HepG2 (cell line): Measurements from ENCODE around the gene POGK. TPM values are rescaled to one million over a fixed set of nuclear protein-coding genes. Genes with fewer than 3 reads are reported as not detected.

Experiments
- ARNTL ChIP-seq: sonication (generic); formaldehyde crosslinking; IDR thresholded peaks from 2 replicates; pipeline ENCODE4 v1.4.0; 2020; ENCODE audit warnings: mild to moderate bottlenecking, missing genetic modification reagents
- HNF4G ChIP-seq, 2 experiments: sonication (generic) in 1 of 2; formaldehyde crosslinking in 1 of 2; IDR thresholded peaks; 2 replicates each; pipeline versions ENCODE4 v1.4.0 to v1.6.1; 2011 to 2020; ENCODE audit warnings: borderline replicate concordance in 2 of 2, low read depth in 2 of 2, mild to moderate bottlenecking in 2 of 2, low read length in 1 of 2, missing genetic modification reagents in 1 of 2, moderate library complexity in 1 of 2
- JUN ChIP-seq: sonication (generic); formaldehyde crosslinking; IDR thresholded peaks from 2 replicates; pipeline ENCODE4 v1.4.0; 2020; ENCODE audit warnings: mild to moderate bottlenecking, missing genetic modification reagents
- LCORL ChIP-seq, 2 experiments: fragments of 450-650 bp in 1 of 2; sonication (generic) in 1 of 2; formaldehyde crosslinking in 1 of 2; IDR thresholded peaks; 2 replicates each; pipeline versions ENCODE4 v1.5.0 to v1.6.1; 2017 to 2020; ENCODE audit warnings: antibody characterized with exemption in 1 of 2, missing genetic modification reagents in 1 of 2
- MAZ ChIP-seq, 2 experiments: sonication (generic) in 1 of 2; formaldehyde crosslinking in 1 of 2; IDR thresholded peaks; 2 replicates each; pipeline versions ENCODE4 v1.5.0 to v1.6.1; 2012 to 2020; ENCODE audit warnings: low read depth in 2 of 2, mild to moderate bottlenecking in 2 of 2, borderline replicate concordance in 1 of 2, improper control_type of control experiment in 1 of 2, low read length in 1 of 2, missing genetic modification reagents in 1 of 2, moderate library complexity in 1 of 2
- MLLT10 ChIP-seq: sonication (generic); formaldehyde crosslinking; IDR thresholded peaks from 2 replicates; pipeline ENCODE4 v1.4.0; 2020; ENCODE audit warnings: missing genetic modification reagents
- NFIC ChIP-seq: IDR thresholded peaks from 2 replicates; pipeline ENCODE4 v1.6.1; 2012; ENCODE audit warnings: mild to moderate bottlenecking, low read length, inconsistent platforms
- PCBP2 ChIP-seq: fragments of 200-400 bp; formaldehyde crosslinking; optimal IDR thresholded peaks from 2 replicates; pipeline ENCODE3; 2018; ENCODE audit warnings: low read length, low read depth; ENCODE audit not compliant: poor library complexity, severe bottlenecking
- SRY ChIP-seq: sonication (generic); formaldehyde crosslinking; IDR thresholded peaks from 2 replicates; pipeline ENCODE4 v1.8.0; 2022; ENCODE audit warnings: mild to moderate bottlenecking, missing genetic modification reagents
- TOE1 ChIP-seq: sonication (generic); formaldehyde crosslinking; IDR thresholded peaks from 2 replicates; pipeline ENCODE4 v1.4.0; 2020; ENCODE audit warnings: mild to moderate bottlenecking, missing genetic modification reagents
- ZNF17 ChIP-seq: sonication (generic); formaldehyde crosslinking; IDR thresholded peaks from 2 replicates; pipeline ENCODE4 v1.5.0; 2020; ENCODE audit warnings: mild to moderate bottlenecking, missing genetic modification reagents
- ZNF282 ChIP-seq: fragments of 450-650 bp; IDR thresholded peaks from 2 replicates; pipeline ENCODE4 v1.6.1; 2018; ENCODE audit not compliant: partially characterized antibody
- ZNF557 ChIP-seq: sonication (generic); formaldehyde crosslinking; IDR thresholded peaks from 2 replicates; pipeline ENCODE4 v1.4.0; 2020; ENCODE audit warnings: missing genetic modification reagents
- polyA plus RNA-seq, 8 experiments: library from polyadenylated mRNA; depleted of rRNA in 3 of 8; stranded (reverse) in 7 of 8; unstranded in 1 of 8; fragments of >200 nt; fragmentation: Illumina TruSeq in 4 of 8; extraction: Trizol in 4 of 8; gene quantifications; 2 replicates each; pipeline versions ENCODE4 v1.2.1 to v1.2.3, GENCODE V29; 2011 to 2016; ENCODE audit warnings: low read depth in 4 of 8, missing spikeins in 1 of 8, mixed read lengths in 1 of 8; ENCODE audit not compliant: insufficient read depth in 1 of 8
- total RNA-seq, 5 experiments: library from RNA; depleted of rRNA; stranded (reverse); fragments of >200 nt; fragmentation: Illumina TruSeq; extraction: Trizol; gene quantifications; 2 replicates each; pipeline ENCODE4 v1.2.3, GENCODE V29; 2016; ENCODE audit warnings: low read depth in 1 of 5
- TF ChIP-seq, protein P1 (sequence below): sonication (generic); formaldehyde crosslinking; IDR thresholded peaks from 2 replicates; pipeline ENCODE4 v1.4.0; 2020; ENCODE audit warnings: mild to moderate bottlenecking, missing genetic modification reagents
- TF ChIP-seq, protein P2 (sequence below): sonication (generic); formaldehyde crosslinking; IDR thresholded peaks from 2 replicates; pipeline ENCODE4 v1.5.0; 2020; ENCODE audit warnings: mild to moderate bottlenecking, missing genetic modification reagents
- TF ChIP-seq, protein P3 (sequence below): conservative IDR thresholded peaks from 2 replicates; pipeline ENCODE4 v1.6.1; 2018; ENCODE audit warnings: missing genetic modification reagents
- TF ChIP-seq, protein P4 (sequence below): sonication (generic); formaldehyde crosslinking; IDR thresholded peaks from 2 replicates; pipeline ENCODE4 v1.4.0; 2020; ENCODE audit warnings: missing genetic modification reagents

POGK gene
- total and polyA plus RNA-seq, 2 of the 13 experiments (the other 11 are each of a cell fraction or from before 2014, with no cell fraction given): 4.8 to 16.2 TPM

- TF ChIP-seq, protein P1, sequence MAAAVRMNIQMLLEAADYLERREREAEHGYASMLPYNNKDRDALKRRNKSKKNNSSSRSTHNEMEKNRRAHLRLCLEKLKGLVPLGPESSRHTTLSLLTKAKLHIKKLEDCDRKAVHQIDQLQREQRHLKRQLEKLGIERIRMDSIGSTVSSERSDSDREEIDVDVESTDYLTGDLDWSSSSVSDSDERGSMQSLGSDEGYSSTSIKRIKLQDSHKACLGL (CRISPR knock-in tag): peak; percentile 83
- TF ChIP-seq ZNF557 (CRISPR knock-in tag) (no peak), HNF4G (IDR thresholded peaks at IDR 0.05; ENCODE audit: borderline replicate concordance, low read depth, low read length) (no peak), HNF4G (CRISPR knock-in tag; IDR thresholded peaks at IDR 0.05; ENCODE audit: borderline replicate concordance, low read depth) (peak; percentile 69; the same call in 1 of the 2 replicates), MAZ (IDR thresholded peaks at IDR 0.05; ENCODE audit: borderline replicate concordance, low read depth, low read length) (peak; percentile 97), MAZ (CRISPR knock-in tag; IDR thresholded peaks at IDR 0.05; ENCODE audit: low read depth) (peak; percentile 94), NFIC (no peak), LCORL (IDR thresholded peaks at IDR 0.05) (peak; percentile 94), LCORL (CRISPR knock-in tag; IDR thresholded peaks at IDR 0.05) (peak; percentile 91), MLLT10 (CRISPR knock-in tag) (no peak), TOE1 (CRISPR knock-in tag) (no peak; the same call in 1 of the 2 replicates), JUN (no peak), ZNF282 (no peak), ARNTL (CRISPR knock-in tag) (0 out of 2 replicates have a peak, but pooled peaks have one; percentile 29), SRY (CRISPR knock-in tag) (no peak), PCBP2 (no peak), ZNF17 (CRISPR knock-in tag) (no peak)
- TF ChIP-seq, protein P2, sequence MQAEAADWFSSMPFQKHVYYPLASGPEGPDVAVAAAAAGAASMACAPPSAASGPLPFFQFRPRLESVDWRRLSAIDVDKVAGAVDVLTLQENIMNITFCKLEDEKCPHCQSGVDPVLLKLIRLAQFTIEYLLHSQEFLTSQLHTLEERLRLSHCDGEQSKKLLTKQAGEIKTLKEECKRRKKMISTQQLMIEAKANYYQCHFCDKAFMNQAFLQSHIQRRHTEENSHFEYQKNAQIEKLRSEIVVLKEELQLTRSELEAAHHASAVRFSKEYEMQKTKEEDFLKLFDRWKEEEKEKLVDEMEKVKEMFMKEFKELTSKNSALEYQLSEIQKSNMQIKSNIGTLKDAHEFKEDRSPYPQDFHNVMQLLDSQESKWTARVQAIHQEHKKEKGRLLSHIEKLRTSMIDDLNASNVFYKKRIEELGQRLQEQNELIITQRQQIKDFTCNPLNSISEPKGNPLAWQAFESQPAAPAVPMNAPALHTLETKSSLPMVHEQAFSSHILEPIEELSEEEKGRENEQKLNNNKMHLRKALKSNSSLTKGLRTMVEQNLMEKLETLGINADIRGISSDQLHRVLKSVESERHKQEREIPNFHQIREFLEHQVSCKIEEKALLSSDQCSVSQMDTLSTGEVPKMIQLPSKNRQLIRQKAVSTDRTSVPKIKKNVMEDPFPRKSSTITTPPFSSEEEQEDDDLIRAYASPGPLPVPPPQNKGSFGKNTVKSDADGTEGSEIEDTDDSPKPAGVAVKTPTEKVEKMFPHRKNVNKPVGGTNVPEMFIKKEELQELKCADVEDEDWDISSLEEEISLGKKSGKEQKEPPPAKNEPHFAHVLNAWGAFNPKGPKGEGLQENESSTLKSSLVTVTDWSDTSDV (CRISPR knock-in tag): no peak
- TF ChIP-seq, protein P3, sequence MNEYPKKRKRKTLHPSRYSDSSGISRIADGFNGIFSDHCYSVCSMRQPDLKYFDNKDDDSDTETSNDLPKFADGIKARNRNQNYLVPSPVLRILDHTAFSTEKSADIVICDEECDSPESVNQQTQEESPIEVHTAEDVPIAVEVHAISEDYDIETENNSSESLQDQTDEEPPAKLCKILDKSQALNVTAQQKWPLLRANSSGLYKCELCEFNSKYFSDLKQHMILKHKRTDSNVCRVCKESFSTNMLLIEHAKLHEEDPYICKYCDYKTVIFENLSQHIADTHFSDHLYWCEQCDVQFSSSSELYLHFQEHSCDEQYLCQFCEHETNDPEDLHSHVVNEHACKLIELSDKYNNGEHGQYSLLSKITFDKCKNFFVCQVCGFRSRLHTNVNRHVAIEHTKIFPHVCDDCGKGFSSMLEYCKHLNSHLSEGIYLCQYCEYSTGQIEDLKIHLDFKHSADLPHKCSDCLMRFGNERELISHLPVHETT (CRISPR knock-in tag): peak; percentile 77
- TF ChIP-seq, protein P4, sequence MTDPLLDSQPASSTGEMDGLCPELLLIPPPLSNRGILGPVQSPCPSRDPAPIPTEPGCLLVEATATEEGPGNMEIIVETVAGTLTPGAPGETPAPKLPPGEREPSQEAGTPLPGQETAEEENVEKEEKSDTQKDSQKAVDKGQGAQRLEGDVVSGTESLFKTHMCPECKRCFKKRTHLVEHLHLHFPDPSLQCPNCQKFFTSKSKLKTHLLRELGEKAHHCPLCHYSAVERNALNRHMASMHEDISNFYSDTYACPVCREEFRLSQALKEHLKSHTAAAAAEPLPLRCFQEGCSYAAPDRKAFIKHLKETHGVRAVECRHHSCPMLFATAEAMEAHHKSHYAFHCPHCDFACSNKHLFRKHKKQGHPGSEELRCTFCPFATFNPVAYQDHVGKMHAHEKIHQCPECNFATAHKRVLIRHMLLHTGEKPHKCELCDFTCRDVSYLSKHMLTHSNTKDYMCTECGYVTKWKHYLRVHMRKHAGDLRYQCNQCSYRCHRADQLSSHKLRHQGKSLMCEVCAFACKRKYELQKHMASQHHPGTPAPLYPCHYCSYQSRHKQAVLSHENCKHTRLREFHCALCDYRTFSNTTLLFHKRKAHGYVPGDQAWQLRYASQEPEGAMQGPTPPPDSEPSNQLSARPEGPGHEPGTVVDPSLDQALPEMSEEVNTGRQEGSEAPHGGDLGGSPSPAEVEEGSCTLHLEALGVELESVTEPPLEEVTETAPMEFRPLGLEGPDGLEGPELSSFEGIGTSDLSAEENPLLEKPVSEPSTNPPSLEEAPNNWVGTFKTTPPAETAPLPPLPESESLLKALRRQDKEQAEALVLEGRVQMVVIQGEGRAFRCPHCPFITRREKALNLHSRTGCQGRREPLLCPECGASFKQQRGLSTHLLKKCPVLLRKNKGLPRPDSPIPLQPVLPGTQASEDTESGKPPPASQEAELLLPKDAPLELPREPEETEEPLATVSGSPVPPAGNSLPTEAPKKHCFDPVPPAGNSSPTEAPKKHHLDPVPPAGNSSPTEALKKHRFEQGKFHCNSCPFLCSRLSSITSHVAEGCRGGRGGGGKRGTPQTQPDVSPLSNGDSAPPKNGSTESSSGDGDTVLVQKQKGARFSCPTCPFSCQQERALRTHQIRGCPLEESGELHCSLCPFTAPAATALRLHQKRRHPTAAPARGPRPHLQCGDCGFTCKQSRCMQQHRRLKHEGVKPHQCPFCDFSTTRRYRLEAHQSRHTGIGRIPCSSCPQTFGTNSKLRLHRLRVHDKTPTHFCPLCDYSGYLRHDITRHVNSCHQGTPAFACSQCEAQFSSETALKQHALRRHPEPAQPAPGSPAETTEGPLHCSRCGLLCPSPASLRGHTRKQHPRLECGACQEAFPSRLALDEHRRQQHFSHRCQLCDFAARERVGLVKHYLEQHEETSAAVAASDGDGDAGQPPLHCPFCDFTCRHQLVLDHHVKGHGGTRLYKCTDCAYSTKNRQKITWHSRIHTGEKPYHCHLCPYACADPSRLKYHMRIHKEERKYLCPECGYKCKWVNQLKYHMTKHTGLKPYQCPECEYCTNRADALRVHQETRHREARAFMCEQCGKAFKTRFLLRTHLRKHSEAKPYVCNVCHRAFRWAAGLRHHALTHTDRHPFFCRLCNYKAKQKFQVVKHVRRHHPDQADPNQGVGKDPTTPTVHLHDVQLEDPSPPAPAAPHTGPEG: peak; percentile 100
Measured at GRCh38 chr1:166875734-166876539, 36.7 kb downstream of the POGK start, which contains the start of gene TADA1 (continued).
